HG02798 (cell line): Measurements from ENCODE around the gene UNC80.
A peak's percentile ranks its signal among the peaks of the same experiment; 100 is the strongest.
"Not testable (repeated sequence)": the region's sequence is repeated elsewhere in the genome, so short reads cannot be mapped to it uniquely, and the experiment has no call there.

Experiments
- ATAC-seq: cut with Tn5 transposase; IDR thresholded peaks from one replicate; pipeline ENCODE4 v1.9.1; 2021; ENCODE audit warnings: mild to moderate bottlenecking; ENCODE audit not compliant: unreplicated experiment, poor library complexity

UNC80 gene

DNA sequence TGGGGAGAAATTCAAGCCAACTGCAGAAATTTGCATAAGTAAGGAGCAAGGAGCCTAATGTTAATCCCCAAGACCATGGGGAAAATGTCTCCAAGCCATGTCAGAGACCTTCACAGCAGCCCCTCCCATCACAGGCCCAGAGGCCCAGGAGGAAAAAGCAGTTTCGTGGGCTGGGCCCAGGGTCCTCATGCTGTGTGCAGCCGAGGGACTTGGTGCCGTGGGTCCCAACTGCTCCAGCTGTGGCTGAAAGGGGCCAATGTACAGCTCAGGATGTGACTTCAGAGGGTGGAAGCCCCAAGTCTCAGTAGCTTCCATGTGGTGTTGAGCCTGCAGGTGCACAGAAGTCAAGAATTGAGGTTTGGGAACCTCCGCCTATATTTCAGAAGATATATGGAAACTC is 23.8 kb downstream of the UNC80 start:
- ATAC-seq, result not testable (repeated sequence)

GRCh38 chr2:209805351-209805750 is 33.7 kb downstream of the UNC80 start:
- no peak for ATAC-seq

DNA sequence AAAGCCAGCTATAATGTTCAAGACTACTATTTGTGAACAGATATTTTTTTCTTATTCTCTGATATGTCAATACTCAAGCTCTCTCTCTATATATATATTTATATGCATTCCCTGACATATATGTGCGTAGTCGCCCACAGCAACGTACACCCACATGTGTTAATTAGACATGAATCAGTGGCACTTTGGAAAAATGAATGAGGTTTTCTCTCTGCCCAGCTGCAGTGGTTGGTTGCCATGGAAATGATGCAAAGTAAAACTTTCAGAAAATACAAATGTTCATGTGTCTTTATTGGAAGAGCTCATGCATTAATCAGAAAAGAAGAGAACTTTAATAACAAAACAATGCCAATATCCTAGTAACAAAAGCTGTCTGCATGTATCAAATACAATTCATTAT is 34.7 kb downstream of the UNC80 start:
- ATAC-seq, result no peak

- ATAC-seq, result no peak
Observed at GRCh38 chr2:209808521-209808920, 36.9 kb downstream of the UNC80 start.

GRCh38 chr2:209809256-209809655 is 37.6 kb downstream of the UNC80 start:
- no peak for ATAC-seq

- no peak for ATAC-seq
Observed at GRCh38 chr2:209817844-209818271, 46.2 kb downstream of the UNC80 start.

- no peak for ATAC-seq
Observed at GRCh38 chr2:209818939-209819338, 47.3 kb downstream of the UNC80 start.

DNA sequence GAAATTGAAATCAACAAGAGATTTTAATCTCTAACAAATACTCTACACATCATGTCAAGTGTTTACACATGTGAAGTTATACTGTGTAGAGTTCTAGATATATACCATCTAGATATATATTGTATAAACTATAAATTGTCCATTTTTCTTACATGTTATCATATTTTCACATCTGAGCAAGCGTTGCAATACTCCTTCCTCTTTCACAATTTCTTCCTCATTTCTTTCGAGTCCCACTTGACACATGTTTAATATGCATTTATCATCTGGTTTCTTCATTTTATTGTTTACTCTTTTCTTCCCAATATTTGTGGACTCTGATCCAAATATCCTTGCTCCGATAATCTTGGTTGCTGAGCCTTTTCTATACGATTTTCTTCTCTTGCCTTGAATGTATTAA is 50.2 kb downstream of the UNC80 start:
- ATAC-seq, result no peak

DNA sequence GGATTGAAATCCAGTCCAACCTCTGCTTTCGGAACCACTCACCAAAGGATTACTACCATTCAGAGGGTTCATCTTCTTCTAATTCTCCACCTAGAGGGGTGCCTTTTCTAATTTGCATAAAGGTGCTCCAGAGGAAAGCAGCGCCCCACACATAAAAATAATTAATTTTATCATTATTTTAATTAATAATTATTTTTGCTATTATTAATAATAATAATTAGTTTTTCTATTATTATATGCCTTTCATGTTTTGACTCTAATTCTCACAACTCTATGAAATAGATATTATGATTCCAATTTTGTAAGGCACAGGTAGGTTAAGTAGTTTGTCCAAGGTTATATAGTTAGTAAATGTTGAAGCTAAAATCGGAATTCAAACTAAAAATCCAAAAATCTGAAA is 51.9 kb downstream of the UNC80 start:
- ATAC-seq, result no peak

DNA sequence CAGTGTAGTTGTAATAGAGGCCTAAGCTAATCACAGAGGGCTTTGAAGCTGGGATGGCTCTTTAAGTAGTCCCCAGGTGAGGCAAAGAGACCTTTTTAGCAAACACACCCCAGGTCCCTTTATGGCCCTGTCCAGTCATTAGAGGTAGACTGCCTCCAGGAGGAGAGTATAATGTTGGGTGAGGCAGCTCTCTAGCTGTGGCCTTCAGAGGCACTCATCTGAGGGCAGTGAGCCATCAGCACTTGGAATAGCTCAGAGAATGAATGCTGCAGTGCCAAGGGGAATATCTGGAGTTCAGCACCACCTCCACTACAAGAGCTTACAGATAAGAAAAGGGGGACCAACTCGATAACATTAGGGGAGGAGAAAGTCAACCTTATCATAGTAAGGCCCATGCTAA is 52.8 kb downstream of the UNC80 start:
- no peak for ATAC-seq

DNA sequence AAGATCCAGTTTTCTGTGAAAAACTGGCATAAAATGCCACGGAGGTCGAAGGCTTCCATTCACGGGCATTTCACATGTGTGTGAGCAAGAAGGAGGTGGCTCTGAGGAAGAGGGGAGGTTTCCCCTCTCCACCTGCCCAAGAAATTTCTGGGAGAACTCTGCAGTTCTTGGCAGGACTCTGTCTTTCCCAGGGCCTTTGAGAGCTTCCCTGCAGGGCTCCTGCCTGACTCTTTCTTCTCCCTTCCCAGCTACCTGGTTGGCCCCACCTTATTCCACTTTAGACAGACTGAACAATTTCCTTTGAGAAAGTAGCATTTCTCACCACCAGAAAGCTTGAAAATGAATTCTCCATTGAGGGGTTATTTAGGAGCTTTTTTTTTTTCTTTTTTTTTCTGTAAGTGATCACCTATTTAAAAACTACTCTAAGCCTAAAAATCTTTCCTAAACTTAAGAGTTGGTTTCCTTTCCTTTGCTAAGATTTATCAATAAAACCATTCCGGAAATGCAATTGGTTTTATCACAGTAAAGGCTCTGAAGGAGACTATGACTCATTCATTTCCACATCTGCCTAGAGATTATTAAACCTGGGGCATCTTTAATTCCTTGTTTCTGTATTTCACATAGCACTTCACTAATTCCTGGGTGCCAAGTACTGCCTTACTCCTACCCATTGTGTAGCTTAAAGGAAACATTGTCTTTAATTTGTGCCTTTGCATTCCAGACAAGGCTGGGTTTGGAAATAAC is 59.3 kb downstream of the UNC80 start:
- ATAC-seq, result no peak

DNA sequence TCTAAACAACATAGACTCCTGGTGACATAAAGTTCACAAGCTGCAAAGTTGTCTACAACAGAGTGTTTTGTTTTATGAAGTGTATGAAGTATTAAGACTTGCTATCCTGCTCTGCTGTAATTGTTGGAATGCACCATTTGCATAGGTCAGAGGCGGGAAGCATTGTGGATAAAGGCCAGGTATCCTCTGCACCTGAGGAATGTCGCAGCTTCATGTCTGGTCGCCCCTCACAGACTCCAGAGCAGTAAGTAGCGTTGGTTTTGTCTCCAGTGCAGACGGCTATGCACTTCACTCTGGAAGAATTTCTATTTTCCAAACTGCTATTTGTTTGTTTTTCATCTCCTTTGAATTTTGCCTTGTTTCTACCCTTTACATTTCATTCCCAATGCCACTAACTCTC is 63.1 kb downstream of the UNC80 start:
- ATAC-seq, result no peak

DNA sequence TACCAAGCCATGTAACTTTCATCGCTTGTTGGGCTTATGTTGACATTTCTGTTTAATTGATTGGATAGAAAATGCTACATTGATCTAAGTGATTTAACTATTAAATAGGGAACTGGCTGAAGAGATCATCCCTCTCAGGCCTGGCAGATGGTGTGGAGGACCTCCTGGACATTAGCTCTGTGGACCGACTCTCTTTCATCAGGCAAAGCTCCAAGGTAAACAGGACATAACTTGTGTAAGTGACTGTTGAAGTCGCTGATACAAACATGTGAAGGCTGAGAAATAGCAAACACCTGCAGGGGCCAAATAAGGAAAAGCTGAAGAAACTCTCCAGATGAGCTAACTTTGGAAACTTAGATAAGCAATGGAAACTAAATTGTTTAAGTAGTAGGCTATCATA is 68.8 kb downstream of the UNC80 start:
- ATAC-seq, result no peak

- ATAC-seq, result no peak
Observed at GRCh38 chr2:209845666-209846065, 74.0 kb downstream of the UNC80 start.

- ATAC-seq, result no peak
Observed at GRCh38 chr2:209864716-209865295, 93.2 kb downstream of the UNC80 start.

- ATAC-seq, result no peak
Observed at GRCh38 chr2:209868271-209868994, 96.8 kb downstream of the UNC80 start.

DNA sequence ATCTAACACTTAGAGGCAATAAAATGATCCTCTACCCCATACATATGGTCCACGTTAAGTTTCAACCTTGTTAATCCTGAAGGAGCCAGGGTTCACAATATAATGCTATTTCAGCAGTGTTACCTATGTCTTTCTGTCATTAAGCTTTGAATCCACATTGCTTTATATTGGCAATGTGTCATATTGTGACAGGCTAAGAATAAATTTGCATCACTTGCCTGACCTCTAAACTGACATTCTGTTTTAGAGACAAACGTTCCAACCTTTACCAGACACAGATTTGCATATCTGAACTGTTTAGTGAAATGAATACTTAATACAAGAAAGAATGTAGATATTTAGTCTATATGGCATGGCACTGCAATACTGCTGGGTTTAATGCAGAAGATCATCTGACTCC is 98.4 kb downstream of the UNC80 start:
- no peak for ATAC-seq

DNA sequence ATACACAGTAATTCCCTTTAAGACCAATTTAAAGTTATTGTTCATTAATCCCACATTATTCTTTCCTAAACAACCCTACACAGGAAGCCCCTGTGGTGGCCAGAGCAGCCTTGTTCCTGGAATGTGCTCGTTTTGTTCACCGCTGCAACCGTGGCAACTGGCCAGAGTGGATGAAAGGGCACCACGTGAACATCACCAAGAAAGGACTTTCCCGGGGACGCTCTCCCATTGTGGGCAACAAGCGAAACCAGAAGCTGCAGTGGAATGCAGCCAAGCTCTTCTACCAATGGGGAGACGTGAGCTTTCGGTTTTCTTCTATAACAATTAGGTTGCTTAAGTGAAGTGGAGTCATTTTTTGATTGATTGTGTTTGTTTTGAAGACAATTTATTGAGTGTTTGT is 101.0 kb downstream of the UNC80 start:
- ATAC-seq, result peak; percentile 68

DNA sequence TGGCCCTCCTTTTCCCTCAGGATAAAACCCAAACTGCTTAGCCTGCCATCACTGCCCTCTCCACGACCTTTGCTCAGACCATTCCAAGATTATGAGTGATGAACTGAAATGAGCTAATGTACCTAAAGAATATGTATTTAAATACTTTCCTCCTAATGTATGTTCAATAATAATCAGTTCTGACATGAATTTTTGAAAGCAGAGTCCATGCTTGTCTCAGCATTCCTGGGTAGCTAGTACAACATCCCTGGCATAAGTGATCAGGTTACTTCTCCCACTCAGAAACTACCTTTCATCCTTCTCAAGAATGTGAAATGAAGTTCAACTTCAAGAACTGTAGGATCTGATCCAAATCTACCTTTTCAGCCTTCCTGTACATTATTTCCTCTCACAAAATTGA is 103.6 kb downstream of the UNC80 start:
- no peak for ATAC-seq

DNA sequence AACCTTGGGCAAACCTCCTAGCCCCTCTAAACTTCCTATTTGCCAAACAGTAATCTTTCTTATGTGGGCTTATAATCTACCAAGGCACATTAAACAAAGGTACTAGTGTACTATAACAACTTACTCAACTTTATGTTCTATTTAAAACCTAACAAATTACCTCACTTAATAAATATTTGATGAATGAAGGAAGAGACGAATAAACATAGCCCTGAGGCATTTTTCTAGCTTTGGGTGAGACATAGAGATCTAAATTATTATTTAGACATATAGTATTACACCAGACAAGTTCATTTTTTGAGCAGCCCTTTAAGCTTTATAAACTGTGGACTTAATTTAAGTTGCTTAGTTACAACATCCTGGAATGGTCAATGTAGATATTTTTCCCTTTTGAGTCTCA is 104.6 kb downstream of the UNC80 start:
- no peak for ATAC-seq

DNA sequence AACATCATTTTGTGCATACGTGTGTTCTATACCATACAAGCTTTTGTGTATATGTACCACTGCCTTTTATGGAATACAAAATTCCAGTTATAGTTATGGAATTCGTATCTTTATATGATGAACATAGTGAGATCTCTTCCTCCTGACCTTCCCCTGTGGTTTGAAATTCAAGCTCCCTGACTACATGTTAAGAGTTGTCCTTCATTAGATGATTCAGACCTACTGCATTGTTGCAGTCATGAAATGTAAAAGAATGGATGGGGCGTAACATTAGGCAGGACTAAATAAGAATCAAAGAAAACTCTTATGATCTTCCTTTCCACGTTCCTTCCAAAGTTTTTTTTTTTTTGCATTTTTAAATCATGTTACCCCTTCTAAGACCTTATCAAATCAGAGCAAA is 107.1 kb downstream of the UNC80 start:
- no peak for ATAC-seq

GRCh38 chr2:209900638-209901037 is 129.0 kb downstream of the UNC80 start:
- no peak for ATAC-seq
